ENCODE measurements around the gene CCDC15. TPM values are rescaled to one million over a fixed set of nuclear protein-coding genes. Genes with fewer than 3 reads are reported as not detected.

The CCDC15 gene
- polyA plus RNA-seq, 2 of the 4 experiments (the other 2 are of a cell fraction), result 0.58 to 1.3 TPM

- Histone ChIP-seq H3K9me3 (no peaks in the 10 kb centered on the region), H3K27ac (no peak within 1 kb of the TSS), H3K4me2 (no peak within 1 kb of the TSS), H3K4me1 (no peaks in the 10 kb centered on the region), H3K4me3 (no peak within 1 kb of the TSS)
- ChIA-PET POLR2A (no interaction called here), CTCF (no interaction called here)
- WGBS (ENCODE audit: missing lambda C conversion rate), result 29% methylated on average over 3 of the region's 3 CpGs
- ATAC-seq (no peak), DNase-seq (ENCODE audit: low read depth in 1 of 2, low spot score in 1 of 2) (no peak), FAIRE-seq (no peak)
- TF ChIP-seq NR3C1 (IDR thresholded peaks at IDR 0.05) (no peak), CEBPB (IDR thresholded peaks at IDR 0.05) (no peak), ATOH8 (CRISPR knock-in tag; IDR thresholded peaks at IDR 0.05; ENCODE audit: low read depth) (no peak), KDM1A (IDR thresholded peaks at IDR 0.05; ENCODE audit: low read depth) (no peak), FOSB (CRISPR knock-in tag; IDR thresholded peaks at IDR 0.05) (no peak), JUN (IDR thresholded peaks at IDR 0.05) (no peak), POLR2A (IDR thresholded peaks at IDR 0.05; ENCODE audit: low read length) (no peak), CHD2 (IDR thresholded peaks at IDR 0.05; ENCODE audit: low read length, partially characterized antibody) (no peak), HOXA7 (CRISPR knock-in tag; IDR thresholded peaks at IDR 0.05) (no peak), SREBF2 (IDR thresholded peaks at IDR 0.05) (no peak), RFX5 (IDR thresholded peaks at IDR 0.05) (no peak), HEYL (CRISPR knock-in tag; IDR thresholded peaks at IDR 0.05) (no peak), RCOR1 (IDR thresholded peaks at IDR 0.05; ENCODE audit: low read depth, low read length) (no peak), HDAC2 (IDR thresholded peaks at IDR 0.05) (no peak), BHLHE40 (IDR thresholded peaks at IDR 0.05; ENCODE audit: low read depth, low read length) (no peak), ZSCAN20 (CRISPR knock-in tag; IDR thresholded peaks at IDR 0.05) (no peak), POLR2AphosphoS2 (conservative IDR thresholded peaks at IDR 0.05; ENCODE audit: low read length) (no peak), SMC3 (IDR thresholded peaks at IDR 0.05) (no peak), MAX (IDR thresholded peaks at IDR 0.05) (no peak)
These were observed 35.1 kb upstream of the CCDC15 start, which contains the start of gene HEPN1 for GRCh38 chr11:124918950-124919349. HEPN1 (plus strand) TSS chr11:124919250.

GRCh38 chr11:124919898-124920297, 34.1 kb upstream of the CCDC15 start:
- WGBS (ENCODE audit: missing lambda C conversion rate), result 79% methylated on average over 2 of the region's 2 CpGs
- H3K4me3 ChIP-seq, result no peak overlapping the region
- ATAC-seq, result no peak
- H3K4me2 ChIP-seq, result no peak overlapping the region
- no peak for TF ChIP-seq NR3C1 (IDR thresholded peaks at IDR 0.05)
- TF ChIP-seq RNF2 (IDR thresholded peaks at IDR 0.05; ENCODE audit: borderline replicate concordance, low read depth), result no peak
- TF ChIP-seq CTCF (IDR thresholded peaks at IDR 0.05), result no peak
- no peak for TF ChIP-seq EHMT2 (IDR thresholded peaks at IDR 0.05; ENCODE audit: low read depth)
- TF ChIP-seq KDM5A (IDR thresholded peaks at IDR 0.05), result no peak
- no peak for TF ChIP-seq NFE2L2 (conservative IDR thresholded peaks at IDR 0.05; ENCODE audit: low read length)
- no peak for TF ChIP-seq ESRRA (IDR thresholded peaks at IDR 0.05; ENCODE audit: borderline replicate concordance, low read length)
- TF ChIP-seq CHD4 (IDR thresholded peaks at IDR 0.05; ENCODE audit: borderline replicate concordance), result no peak
- no peak for TF ChIP-seq BHLHE40 (IDR thresholded peaks at IDR 0.05; ENCODE audit: low read depth, low read length)
- no peak for TF ChIP-seq POLR2A (IDR thresholded peaks at IDR 0.05; ENCODE audit: low read length)
- no peak for TF ChIP-seq EP300 (IDR thresholded peaks at IDR 0.05)
- TF ChIP-seq MAX (IDR thresholded peaks at IDR 0.05), result no peak
- TF ChIP-seq HOXB5 (CRISPR knock-in tag; IDR thresholded peaks at IDR 0.05), result no peak
- TF ChIP-seq BCL3 (IDR thresholded peaks at IDR 0.05), result no peak
- TF ChIP-seq HMGXB4 (CRISPR knock-in tag; IDR thresholded peaks at IDR 0.05; ENCODE audit: borderline replicate concordance), result no peak
- no peak for TF ChIP-seq HOXA7 (CRISPR knock-in tag; IDR thresholded peaks at IDR 0.05)
- no peak for DNase-seq (ENCODE audit: low read depth in 1 of 2, low spot score in 1 of 2)
- no peak overlapping the region for H3K27ac ChIP-seq
- CTCF ChIA-PET, result no interaction called here
- POLR2A ChIA-PET, result no interaction called here
- FAIRE-seq, result no peak
- H3K9me3 ChIP-seq, result no peaks in the 10 kb centered on the region
- no peaks in the 10 kb centered on the region for H3K4me1 ChIP-seq
